Fibroblast of peridontal ligament (primary cell): Measurements from ENCODE around the gene DMRT1.

Experiments
- DNase-seq: peaks from one replicate; pipeline ENCODE4 v3.0.0-alpha.2; 2010; ENCODE audit errors: extremely low read depth

DMRT1 gene

DNA sequence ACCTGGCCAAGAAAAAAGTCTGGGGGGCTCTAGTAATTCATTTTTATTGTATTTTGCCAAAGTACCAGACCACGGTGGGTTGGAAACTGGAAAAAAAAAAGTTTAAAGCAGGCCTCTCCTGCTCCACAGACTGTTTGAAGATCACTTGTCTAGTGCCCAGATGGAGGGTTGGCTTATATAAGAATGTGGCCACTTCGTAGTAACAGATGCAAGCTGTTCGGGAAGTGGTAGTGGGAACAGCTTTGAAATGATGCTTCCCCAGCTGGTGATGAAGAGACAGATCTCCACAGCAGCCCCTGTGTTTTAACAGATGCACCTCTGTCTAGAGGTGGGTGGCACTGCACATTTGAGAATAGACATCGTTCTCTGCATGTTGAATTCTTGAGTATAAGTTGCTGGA lies 80.7 kb downstream of the DMRT1 start:
- DNase-seq, result no peak

GRCh38 chr9:922731-923130 lies 81.2 kb downstream of the DMRT1 start:
- DNase-seq, result no peak

DNA sequence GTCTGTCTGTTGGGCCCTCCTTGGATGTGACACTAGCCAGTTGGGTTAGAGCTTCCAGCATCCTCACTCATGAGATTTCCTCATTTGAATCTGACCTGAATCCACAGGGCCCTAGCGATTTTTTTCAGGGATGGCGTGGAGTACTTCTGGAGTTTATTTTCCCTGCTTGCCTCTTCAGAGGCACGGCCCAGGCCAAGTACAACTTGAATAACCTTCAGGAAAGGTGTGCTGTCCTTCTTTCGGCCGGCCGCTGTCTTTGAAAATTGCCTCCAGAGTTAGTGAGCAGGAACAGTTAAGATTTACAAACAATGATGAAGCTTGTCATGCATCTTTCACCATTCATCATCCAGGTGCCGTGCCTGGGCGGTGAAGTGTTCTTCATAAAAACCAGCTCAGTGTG lies 85.5 kb downstream of the DMRT1 start:
- DNase-seq, result no peak

DNA sequence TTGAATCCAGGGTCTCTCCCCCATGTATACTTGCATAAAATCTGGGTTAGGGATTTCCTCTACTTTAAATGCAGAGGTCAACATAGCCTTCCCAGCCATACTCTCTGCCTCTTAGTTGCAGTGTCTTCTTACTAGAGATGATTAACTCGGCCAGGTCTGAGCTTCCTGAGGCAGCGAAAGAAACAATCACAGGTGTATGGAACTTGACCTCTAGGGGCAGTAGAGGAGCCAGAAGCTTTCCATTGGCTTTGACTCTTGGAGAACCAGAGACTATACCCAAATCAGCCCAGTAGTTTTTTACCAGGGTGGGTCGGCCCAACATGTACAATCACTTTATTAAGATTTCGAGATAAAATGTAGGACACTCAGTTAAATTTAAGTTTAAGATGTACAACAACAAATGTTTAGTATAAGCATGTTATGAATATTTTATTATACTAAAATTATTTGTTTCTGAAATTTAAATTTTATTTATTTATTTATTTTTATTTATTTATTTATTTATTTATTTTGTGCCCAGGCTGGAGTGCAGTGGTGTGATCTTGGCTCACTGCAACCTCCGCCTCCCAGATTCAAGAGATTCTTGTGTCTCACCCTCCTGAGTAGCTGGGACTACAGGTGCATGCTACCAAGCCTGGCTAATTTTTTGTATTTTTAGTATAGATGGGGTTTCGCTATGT lies 87.0 kb downstream of the DMRT1 start:
- DNase-seq, result no peak

DNA sequence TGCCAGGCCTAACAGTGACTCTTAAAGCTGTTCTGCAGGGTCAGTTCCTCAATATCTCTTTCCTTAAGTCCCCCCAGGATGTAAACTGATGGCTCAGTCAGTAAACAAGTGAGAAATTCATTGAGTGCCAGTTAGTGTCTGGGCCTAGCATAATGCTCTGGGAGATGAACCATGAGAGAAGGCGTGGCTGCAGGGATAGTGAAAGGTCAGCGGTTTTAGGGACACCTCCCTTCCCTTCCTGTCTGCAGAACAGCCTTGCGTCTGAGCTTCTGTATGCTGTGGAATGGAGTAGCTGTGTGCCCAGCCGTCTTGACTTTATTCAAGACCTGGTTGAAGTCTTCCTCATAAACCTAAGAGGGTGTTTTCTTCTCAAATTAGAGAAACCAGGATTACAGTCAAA lies 88.2 kb downstream of the DMRT1 start:
- DNase-seq, result no peak

GRCh38 chr9:933356-933755 lies 91.9 kb downstream of the DMRT1 start:
- no peak for DNase-seq

DNA sequence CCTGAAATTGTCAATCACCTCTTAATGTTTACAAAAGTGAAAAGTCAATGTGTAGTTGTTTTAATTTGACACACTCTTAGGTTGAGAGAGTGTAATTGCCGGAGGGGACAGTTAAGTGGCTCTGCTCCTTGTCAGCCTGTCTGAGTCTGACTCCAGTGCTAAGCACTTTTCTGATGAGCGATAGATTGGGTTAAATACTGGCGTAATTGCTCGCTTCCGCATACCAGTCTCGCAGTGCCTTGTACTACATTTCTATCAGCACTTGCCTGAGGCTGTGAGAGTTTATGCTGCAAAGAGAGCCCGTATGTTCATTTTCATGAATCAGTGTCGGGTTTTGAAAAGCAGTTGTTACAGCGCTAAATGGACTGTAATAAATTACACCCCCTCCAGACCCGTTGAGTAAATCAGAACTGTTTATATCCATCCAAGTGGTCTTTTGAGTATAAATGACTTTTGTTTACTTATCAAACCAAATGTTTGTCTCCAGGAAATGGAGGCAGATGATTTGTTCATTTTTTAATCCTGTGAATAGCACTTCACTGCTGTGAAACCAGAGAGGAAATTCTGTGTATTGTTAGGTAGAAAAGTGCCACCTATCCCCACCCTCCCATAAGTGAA lies 94.0 kb downstream of the DMRT1 start:
- DNase-seq, result no peak

- DNase-seq, result no peak
Measured at GRCh38 chr9:942805-943580, 101.5 kb downstream of the DMRT1 start.

DNA sequence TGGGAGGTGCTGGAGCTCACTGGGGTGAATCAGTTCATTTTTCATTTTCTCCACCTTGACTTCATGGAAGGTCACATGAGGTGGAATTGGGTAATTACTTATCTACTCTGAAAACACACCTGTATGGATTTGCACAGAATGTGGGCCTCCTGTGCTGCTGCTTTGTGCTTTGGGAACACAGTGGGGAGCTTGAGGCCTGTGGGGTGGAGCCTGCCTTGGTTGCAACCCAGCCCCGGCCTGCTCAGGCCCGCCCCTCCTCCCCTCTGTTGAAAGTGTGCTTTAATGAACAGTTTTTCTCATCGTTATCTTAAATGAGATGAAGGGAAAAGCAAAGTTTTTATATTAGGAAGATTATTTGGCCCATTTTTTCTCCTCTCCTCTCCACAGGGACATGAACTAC lies 106.5 kb downstream of the DMRT1 start:
- no peak for DNase-seq

- no peak for DNase-seq
Measured at GRCh38 chr9:948497-948896, 107.0 kb downstream of the DMRT1 start.

DNA sequence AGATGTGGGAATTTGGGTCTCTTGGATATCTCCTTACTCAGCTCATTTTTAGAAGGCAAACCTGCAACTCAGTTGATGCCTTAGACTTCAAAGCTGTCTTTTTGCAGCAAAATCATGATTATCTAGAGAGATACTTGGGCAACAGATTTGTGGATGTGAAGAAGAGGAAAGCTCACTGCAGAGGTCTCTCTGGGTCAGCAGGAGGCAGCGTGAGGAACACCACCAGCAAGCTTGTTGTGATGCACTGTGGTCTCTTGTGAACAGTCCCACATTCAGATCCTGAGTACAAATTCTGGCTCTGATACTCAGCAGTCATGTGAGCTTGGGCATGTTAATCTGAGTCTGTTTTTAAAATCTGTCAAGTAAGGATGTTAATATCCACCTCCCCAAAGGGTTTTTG lies 108.6 kb downstream of the DMRT1 start:
- DNase-seq, result no peak

DNA sequence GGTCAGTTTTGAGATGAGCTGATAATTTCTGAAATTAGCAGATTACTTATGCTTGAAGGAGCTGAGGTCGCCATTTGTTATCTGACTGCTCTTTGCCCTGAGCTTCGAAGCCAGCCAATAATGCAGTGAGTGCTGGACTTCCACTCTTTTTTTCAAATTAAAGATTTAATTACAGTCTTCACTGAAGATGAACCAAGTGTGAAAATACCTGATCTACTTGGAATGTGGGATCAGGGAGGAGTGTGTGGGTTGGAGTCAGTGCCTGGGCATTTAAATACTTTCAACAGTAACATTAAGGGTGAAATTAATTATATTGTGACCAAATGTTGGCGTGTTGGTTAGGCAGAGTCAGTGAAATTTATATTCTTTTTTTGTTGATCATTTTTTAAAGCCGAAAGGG lies 111.0 kb downstream of the DMRT1 start:
- no peak for DNase-seq

DNA sequence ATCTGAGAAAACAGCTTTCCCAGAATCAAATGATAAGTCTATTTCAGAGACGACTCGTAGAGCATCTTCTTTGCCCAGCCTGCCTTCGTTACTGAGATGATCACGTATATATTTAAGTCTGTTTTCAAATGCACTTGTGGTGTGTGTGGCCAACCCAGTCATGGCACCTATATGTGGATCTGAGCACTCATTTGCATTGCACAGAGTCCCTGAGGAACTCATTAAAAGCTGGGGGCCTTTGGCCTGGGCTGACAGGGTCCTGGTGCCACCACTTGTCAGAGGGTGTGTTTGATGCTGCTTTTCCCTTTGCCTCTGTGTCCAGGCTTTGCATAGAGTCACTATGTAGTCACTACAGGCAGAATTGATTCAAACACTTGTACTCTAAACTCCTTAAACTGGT lies 117.6 kb downstream of the DMRT1 start:
- DNase-seq, result no peak

- DNase-seq, result no peak
Measured at GRCh38 chr9:959914-960313, 118.4 kb downstream of the DMRT1 start.

DNA sequence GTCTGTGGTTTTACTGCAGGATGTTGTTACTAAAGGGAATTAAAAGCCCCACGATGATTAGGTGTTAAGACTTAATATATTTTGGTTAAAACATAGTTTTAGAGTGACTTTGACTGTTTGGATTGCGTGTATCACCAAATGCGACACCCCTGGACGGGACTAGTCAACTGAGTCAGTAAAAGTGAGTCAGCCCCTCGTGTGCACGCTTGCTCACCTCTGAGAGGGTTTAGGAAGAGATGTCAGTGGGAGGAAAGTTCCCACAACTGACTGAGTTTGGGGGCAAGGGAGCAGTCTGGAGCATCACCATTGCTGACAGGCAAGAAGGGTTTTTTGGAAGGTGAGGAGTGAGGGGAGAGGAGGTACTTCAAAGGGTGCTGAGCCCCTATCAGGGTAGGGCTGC lies 120.5 kb downstream of the DMRT1 start:
- no peak for DNase-seq

GRCh38 chr9:965497-965896 lies 124.0 kb downstream of the DMRT1 start:
- no peak for DNase-seq

- DNase-seq, result no peak
Measured at GRCh38 chr9:966870-967269, 125.4 kb downstream of the DMRT1 start.

GRCh38 chr9:967436-967835 lies 125.9 kb downstream of the DMRT1 start:
- DNase-seq, result no peak

DNA sequence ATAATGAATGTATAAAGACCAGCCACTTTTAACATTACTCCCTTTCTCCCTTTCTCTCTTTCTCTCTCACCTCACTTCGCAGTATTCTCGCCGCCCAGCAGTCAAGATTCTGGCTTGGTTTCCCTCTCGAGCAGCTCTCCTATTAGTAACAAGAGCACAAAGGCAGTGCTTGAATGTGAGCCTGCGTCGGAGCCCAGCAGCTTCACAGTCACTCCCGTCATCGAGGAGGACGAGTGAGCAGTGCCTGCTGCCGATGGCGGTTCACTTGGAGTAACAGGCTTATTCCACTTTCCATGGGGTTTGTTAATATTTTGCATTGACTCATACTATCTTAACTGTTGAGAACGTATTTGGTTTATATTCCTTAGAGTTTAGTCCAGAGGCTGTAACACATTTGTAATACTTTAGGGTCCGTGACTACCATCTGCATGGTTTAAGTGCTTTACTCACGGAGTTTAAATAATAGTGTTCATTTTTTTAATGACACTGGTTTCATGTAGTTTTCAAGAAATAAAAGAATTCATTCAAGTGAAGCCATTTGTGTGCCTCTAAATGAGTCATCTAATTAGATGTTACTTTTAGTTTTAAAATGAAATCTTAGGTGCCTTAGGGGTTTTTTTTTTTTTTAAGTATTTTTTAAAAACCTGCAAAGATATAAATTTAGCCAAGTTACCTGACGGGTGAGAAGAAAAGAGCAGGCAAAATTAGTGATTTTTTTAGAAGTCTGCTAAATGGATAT lies 126.6 kb downstream of the DMRT1 start:
- no peak for DNase-seq

DNA sequence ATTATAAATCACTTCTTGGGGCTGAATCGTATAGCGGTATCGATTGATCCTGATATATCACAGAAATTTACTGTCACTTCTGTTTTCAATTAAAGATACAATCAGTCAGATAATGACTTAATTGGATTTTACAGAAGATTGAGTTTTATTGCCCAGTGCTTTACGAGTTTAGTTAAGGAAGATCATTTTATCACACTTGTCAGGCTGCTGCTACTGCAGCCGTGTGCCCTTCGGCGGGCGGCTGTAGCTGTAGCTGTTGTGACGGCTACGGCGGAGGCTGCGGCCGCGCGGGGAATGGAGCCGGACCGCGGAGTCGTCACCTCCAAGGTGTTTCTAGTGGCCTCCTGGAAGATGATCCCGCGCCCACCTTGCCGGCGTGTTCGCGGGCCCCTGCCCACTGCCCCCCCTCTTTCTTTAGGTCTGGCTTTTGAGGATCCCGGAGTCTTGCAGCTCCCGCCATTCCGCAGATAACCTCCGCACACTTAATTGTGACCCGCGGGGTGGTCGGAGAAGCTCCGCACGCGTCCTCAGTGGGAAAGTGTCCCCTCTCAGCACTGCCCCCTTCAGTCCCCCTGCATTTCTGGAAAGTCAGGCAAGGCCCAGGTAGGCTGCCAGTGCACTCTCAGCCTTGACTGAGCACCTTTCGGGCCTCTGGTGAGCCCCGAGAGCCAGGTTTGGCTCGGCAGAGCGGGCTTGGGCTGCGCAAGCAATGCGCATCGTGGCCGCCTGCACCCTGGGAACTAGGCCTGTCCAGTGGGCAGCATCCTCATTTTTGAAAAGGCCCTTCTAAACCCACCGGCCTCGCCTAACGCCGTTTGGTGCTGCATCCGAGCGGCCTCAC lies 128.0 kb downstream of the DMRT1 start:
- no peak for DNase-seq

DNA sequence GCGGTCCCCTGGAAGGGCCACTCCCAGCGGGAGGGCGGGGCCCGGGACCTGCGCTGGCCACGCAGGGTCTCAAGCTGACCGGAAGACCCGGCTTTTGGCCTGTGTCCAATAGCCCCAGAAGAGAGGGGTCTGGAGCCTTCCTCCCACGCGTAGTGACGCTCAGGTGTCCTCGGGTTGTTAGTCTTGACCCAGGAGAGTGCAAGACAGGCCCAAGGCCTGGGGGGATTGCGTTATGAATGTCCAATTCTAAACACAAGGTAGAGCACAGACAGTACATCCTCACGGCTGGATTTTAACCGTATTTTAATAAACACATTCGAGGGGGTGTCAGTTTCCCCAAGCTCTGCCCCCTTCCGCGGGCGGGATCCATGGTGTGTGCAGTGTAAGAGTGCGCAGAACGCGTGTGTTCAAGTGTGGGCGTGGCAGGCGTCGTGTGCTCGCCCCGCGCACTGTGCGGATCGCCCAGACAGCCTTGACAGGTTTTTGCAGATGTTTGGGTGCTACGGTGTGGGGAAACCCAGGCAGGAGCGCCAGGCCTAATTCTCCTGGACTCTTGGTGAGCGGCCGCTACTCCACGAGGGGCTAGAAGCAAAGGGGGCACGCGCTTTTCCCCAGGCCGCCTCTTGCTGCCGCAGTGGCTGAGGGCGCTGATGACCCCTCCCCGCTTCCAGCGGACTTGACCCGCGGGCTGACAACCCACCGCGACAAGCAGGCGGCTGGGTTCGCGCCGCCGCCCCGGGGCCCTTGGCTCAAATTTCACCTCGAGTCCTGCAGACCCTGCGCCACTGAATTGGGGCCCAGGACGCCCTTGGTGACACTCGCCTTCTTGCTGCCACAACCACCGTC lies 128.9 kb downstream of the DMRT1 start:
- no peak for DNase-seq
